Activated CD4-positive, CD25-positive, alpha-beta regulatory T cell (primary cell): Measurements from ENCODE around the gene FAM76B.
"Not testable (repeated sequence)": the region's sequence is repeated elsewhere in the genome, so short reads cannot be mapped to it uniquely, and the experiment has no call there.

ENCODE experiments used
- DNase-seq, 4 experiments: peaks; one replicate each; lab custom pipeline; 2025; lab: John Stamatoyannopoulos, UW

Gene FAM76B

GRCh38 chr11:95789506-95790122 lies at the start of gene FAM76B:
TSS of gene FAM76B (minus strand) at chr11:95789782. CDS start at chr11:95789478, 304 bp downstream.
- peak; percentile 82 to 91 (median 89) for DNase-seq

- DNase-seq, result peak in 3 of 4 experiments; percentile 11 to 14 (median 12)
Observed at GRCh38 chr11:95835768-95836488, 46.3 kb upstream of the FAM76B start.

GRCh38 chr11:95835351-95835750 lies 45.8 kb upstream of the FAM76B start:
- no peak for DNase-seq

- no peak for DNase-seq
Observed at GRCh38 chr11:95833378-95833777, 43.8 kb upstream of the FAM76B start.

GRCh38 chr11:95832763-95833162 lies 43.2 kb upstream of the FAM76B start:
- DNase-seq, result no peak

- DNase-seq, result no peak
Observed at GRCh38 chr11:95831198-95831883, 41.8 kb upstream of the FAM76B start.

GRCh38 chr11:95829580-95830259 lies 40.1 kb upstream of the FAM76B start:
- no peak for DNase-seq

- DNase-seq, result no peak
Observed at GRCh38 chr11:95827696-95828095, 38.1 kb upstream of the FAM76B start.

GRCh38 chr11:95821640-95822039 lies 32.1 kb upstream of the FAM76B start:
- no peak for DNase-seq

GRCh38 chr11:95816037-95816436 lies 26.5 kb upstream of the FAM76B start:
- no peak for DNase-seq

GRCh38 chr11:95811052-95811451 lies 21.5 kb upstream of the FAM76B start:
- not testable (repeated sequence) for DNase-seq

- DNase-seq, result not testable (repeated sequence)
Observed at GRCh38 chr11:95806464-95806863, 16.9 kb upstream of the FAM76B start.

GRCh38 chr11:95805869-95806268 lies 16.3 kb upstream of the FAM76B start:
- DNase-seq, result no peak

- no peak for DNase-seq
Observed at GRCh38 chr11:95803973-95804372, 14.4 kb upstream of the FAM76B start.

- no peak for DNase-seq
Observed at GRCh38 chr11:95802806-95803205, 13.2 kb upstream of the FAM76B start.

GRCh38 chr11:95800438-95800837 lies 10.9 kb upstream of the FAM76B start:
- no peak for DNase-seq

- no peak for DNase-seq
Observed at GRCh38 chr11:95799546-95799945, 10.0 kb upstream of the FAM76B start.

GRCh38 chr11:95796501-95796900 lies 6.9 kb upstream of the FAM76B start:
- DNase-seq, result no peak

- DNase-seq, result no peak
Observed at GRCh38 chr11:95795627-95796295, 6.2 kb upstream of the FAM76B start.

GRCh38 chr11:95794086-95794485 lies 4.5 kb upstream of the FAM76B start:
- DNase-seq, result no peak

- no peak for DNase-seq
Observed at GRCh38 chr11:95793116-95793515, 3.5 kb upstream of the FAM76B start.

GRCh38 chr11:95792700-95793099 lies 3.1 kb upstream of the FAM76B start:
- DNase-seq, result no peak
